Measurements from ENCODE around the gene BMP5.

BMP5 gene

DNA sequence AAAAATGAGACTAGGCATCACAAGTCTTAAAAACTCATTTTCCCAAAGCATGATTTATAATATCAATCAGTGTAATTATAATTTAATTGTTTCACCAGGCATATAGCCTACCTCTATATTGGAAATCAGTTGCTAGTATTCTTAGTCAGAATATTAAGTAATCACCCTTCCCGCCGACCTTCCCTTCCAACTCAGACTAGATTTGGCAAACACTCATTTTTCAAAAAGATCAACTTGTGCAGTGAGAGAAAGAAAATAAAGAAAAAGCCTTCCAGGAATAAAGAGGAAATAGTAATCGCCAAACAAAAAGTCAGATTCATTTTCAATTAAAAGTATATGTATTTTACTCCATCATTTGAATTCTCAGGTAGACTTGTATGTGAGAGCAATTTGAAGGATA lies 1.9 kb upstream of the BMP5 start:
- Histone ChIP-seq H3K9me3 (replicated peaks in 1 of 11) (no peaks in the 10 kb centered on the region), H3K4me1 (no peaks in the 10 kb centered on the region), H3K4me2 (no peak overlapping the region), H3K27me3 (no peaks in the 10 kb centered on the region), H3K9ac (no peak overlapping the region), H3K36me3 (no peaks in the 10 kb centered on the region), H4K20me1 (no peaks in the 10 kb centered on the region), H3K27ac (no peak overlapping the region), H3K4me3 (no peak overlapping the region)
- no peak for TF ChIP-seq Cebpa-rat (IDR thresholded peaks at IDR 0.05)

- H3K27me3 ChIP-seq = no peaks in the 10 kb centered on the region
- H3K36me3 ChIP-seq = no peaks in the 10 kb centered on the region
- H3K9me3 ChIP-seq (replicated peaks in 1 of 11) = no peaks in the 10 kb centered on the region
- no peak overlapping the region for H3K9ac ChIP-seq
- no peaks in the 10 kb centered on the region for H4K20me1 ChIP-seq
- no peak for TF ChIP-seq Cebpa-rat (IDR thresholded peaks at IDR 0.05)
- no peak overlapping the region for H3K4me2 ChIP-seq
- no peaks in the 10 kb centered on the region for H3K4me1 ChIP-seq
- no peak overlapping the region for H3K4me3 ChIP-seq
- H3K27ac ChIP-seq = no peak overlapping the region
These were observed 1.1 kb downstream of the BMP5 start for GRCh38 chr6:55874316-55874715.

DNA sequence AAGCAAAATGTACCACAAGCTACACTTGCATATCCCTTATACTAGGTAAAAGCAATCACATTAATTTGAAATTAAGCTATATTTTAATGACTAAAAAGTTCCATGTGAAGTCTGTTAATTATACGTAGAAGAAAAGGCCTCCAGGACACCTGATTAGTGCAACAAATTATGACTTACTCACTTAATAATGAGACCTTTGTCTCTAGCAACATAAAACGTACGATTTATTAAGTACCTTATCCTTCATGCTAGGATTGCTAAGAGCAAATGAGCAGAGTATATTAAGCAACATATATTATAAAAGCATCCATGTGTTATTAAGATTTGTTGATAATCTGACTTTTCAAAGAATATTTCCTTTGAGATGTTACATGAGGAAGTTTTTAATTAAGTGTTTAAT lies 2.5 kb downstream of the BMP5 start:
- no peaks in the 10 kb centered on the region for H3K27me3 ChIP-seq
- no peak overlapping the region for H3K4me3 ChIP-seq
- H4K20me1 ChIP-seq = no peaks in the 10 kb centered on the region
- no peak overlapping the region for H3K9ac ChIP-seq
- no peaks in the 10 kb centered on the region for H3K4me1 ChIP-seq
- no peaks in the 10 kb centered on the region for H3K9me3 ChIP-seq (replicated peaks in 1 of 11)
- no peak for TF ChIP-seq Cebpa-rat (IDR thresholded peaks at IDR 0.05)
- no peak overlapping the region for H3K4me2 ChIP-seq
- no peak overlapping the region for H3K27ac ChIP-seq
- H3K36me3 ChIP-seq = no peaks in the 10 kb centered on the region

GRCh38 chr6:55870181-55870813 lies 5.1 kb downstream of the BMP5 start:
- Histone ChIP-seq H3K4me2 (no peak overlapping the region), H3K4me1 (no peaks in the 10 kb centered on the region), H3K9ac (no peak overlapping the region), H3K9me3 (replicated peaks in 1 of 11) (no peaks in the 10 kb centered on the region), H3K36me3 (no peaks in the 10 kb centered on the region), H4K20me1 (no peaks in the 10 kb centered on the region), H3K27me3 (no peaks in the 10 kb centered on the region), H3K27ac (no peak overlapping the region), H3K4me3 (no peak overlapping the region)
- no peak for TF ChIP-seq Cebpa-rat (IDR thresholded peaks at IDR 0.05)

DNA sequence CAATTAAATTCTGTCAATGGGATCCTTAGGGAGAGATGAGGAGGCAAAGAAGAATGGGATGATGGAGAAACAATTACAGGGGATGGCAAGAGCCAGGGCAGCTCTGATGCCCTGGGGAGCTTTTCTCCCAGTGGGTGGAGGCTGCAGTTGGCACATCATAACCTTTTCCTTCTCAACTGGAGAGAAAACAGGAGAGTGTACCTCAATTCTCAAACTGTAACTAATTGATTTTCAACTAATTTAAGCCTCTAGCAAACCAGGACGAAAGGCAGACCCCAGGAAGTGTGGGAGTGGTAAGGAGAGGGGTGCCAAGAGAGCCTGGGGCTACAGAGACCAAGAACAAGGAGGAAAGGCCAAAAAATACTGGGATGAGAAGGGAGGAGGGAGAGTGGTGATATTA lies 5.7 kb downstream of the BMP5 start:
- Histone ChIP-seq H3K4me1 (no peaks in the 10 kb centered on the region), H3K36me3 (no peaks in the 10 kb centered on the region), H3K9ac (no peak overlapping the region), H3K9me3 (replicated peaks in 1 of 11) (no peaks in the 10 kb centered on the region), H3K27ac (no peak overlapping the region), H3K4me3 (no peak overlapping the region), H3K27me3 (no peaks in the 10 kb centered on the region), H3K4me2 (no peak overlapping the region), H4K20me1 (no peaks in the 10 kb centered on the region)
- TF ChIP-seq Cebpa-rat (IDR thresholded peaks at IDR 0.05) = no peak

DNA sequence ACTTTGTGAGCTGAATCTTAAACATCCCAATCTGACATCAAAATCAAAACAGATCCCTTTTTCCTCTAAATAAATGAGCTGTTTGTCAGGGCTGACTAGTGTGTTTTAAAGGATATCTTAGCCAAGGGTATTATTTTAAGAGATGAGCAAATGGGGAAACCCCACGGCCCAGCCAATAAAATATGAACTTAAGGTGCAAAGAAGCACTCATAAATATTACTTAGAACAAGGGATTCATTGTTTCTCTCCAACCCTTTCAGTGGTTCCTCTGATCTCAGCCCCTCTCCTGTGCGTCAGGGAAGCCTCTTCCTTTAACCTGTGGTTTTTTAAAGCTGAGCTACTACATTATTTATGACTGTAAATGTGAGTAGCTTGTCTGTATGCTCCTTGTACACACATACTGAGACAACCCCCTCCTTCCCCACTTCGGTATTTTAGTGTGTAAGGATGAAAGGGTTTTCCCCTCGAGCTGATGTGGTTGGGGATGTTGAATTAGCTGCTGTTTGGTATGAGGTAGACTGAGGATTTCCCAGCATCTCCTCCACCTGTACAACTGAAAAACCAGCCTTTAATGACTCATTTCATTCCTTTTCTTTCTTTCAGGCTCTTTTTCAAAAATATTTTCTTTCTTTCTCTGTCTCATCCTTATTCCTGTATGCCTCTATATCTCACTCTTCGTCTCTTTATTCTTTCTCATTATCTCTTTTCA lies 6.5 kb downstream of the BMP5 start:
- Histone ChIP-seq H3K4me3 (no peak overlapping the region), H3K27me3 (no peaks in the 10 kb centered on the region), H3K4me2 (no peak overlapping the region), H4K20me1 (no peaks in the 10 kb centered on the region), H3K36me3 (no peaks in the 10 kb centered on the region), H3K9me3 (replicated peaks in 1 of 11) (no peaks in the 10 kb centered on the region), H3K9ac (no peak overlapping the region), H3K27ac (no peak overlapping the region), H3K4me1 (no peaks in the 10 kb centered on the region)
- TF ChIP-seq Cebpa-rat (IDR thresholded peaks at IDR 0.05) = no peak

GRCh38 chr6:55868176-55868575 lies 7.2 kb downstream of the BMP5 start:
- no peak overlapping the region for H3K9ac ChIP-seq
- no peak for TF ChIP-seq Cebpa-rat (IDR thresholded peaks at IDR 0.05)
- H3K9me3 ChIP-seq (replicated peaks in 1 of 11) = no peaks in the 10 kb centered on the region
- no peaks in the 10 kb centered on the region for H4K20me1 ChIP-seq
- H3K4me3 ChIP-seq = no peak overlapping the region
- H3K27ac ChIP-seq = no peak overlapping the region
- H3K36me3 ChIP-seq = no peaks in the 10 kb centered on the region
- no peak overlapping the region for H3K4me2 ChIP-seq
- no peaks in the 10 kb centered on the region for H3K4me1 ChIP-seq
- no peaks in the 10 kb centered on the region for H3K27me3 ChIP-seq

DNA sequence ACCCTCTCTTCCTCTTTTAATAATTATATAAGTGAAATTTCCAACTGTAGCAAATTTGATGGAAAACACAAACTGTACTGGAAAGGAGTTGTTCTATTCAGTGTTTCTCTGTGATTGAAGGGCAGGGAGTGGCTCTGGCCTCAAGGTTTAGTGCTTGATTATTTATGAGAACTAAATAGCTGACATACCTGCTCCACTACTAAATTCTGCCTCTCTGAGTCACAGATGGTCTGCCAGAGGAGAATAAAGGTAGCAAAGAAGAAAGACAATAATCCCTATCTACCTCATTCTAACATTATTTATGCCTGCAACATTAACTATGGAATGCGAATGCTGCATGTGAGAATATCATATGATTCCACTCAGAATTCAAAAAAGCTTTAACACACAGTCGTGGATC lies 9.3 kb downstream of the BMP5 start:
- no peak overlapping the region for H3K27ac ChIP-seq
- no peaks in the 10 kb centered on the region for H3K36me3 ChIP-seq
- H4K20me1 ChIP-seq = no peaks in the 10 kb centered on the region
- no peaks in the 10 kb centered on the region for H3K27me3 ChIP-seq
- no peaks in the 10 kb centered on the region for H3K4me1 ChIP-seq
- no peak overlapping the region for H3K9ac ChIP-seq
- H3K9me3 ChIP-seq (replicated peaks in 1 of 11) = no peaks in the 10 kb centered on the region
- no peak overlapping the region for H3K4me2 ChIP-seq
- H3K4me3 ChIP-seq = no peak overlapping the region
- TF ChIP-seq Cebpa-rat (IDR thresholded peaks at IDR 0.05) = no peak

DNA sequence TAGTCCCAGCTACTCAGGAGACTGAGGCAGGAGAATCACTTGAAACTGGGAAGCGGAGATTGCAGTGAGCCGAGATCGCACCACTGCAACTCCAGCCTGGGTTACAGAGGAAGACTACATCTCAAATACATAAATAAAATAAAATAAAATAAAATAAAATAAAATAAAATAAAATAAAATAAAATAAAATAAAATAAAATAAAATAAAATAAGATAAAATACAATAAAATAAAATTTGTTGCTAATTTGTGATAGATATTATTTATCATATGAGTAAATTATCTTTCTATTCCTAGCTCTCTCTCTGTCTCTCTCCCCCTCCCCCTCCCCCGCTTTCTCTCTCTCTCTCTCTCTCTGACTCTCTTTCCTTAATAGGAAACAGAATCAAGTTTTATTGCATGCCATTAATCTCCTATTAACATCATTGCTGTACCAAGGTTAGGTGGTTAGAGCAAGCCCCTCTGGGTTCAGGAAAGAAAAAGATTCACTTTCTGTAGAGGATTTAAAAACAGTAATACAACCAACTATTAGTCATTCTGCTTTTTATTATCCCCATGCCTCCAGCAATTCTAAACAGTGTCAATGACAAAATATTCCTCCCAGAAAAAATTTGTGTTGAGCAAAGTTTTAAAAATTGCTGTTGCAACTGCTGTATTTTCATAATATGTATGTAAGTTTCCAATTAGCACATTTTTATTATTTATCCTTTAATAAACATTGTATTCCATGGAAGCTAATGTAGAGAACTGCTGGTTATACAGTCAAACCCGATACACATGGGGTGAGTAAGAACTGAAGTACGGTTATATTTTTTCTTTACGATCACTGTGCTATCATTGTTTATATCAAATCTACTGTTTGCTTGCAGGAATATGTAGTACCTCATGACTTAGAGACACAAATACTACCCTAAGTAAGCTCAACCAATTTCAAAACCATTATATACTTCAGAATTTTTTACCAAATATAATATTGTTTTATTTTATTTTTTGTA lies 22.1 kb downstream of the BMP5 start:
- H3K27ac ChIP-seq = no peak overlapping the region
- no peaks in the 10 kb centered on the region for H4K20me1 ChIP-seq
- H3K4me1 ChIP-seq = no peaks in the 10 kb centered on the region
- no peaks in the 10 kb centered on the region for H3K9me3 ChIP-seq (replicated peaks in 1 of 11)
- H3K36me3 ChIP-seq = no peaks in the 10 kb centered on the region
- no peak overlapping the region for H3K4me2 ChIP-seq
- TF ChIP-seq Cebpa-rat (IDR thresholded peaks at IDR 0.05) = no peak
- no peak overlapping the region for H3K9ac ChIP-seq
- H3K4me3 ChIP-seq = no peak overlapping the region
- no peaks in the 10 kb centered on the region for H3K27me3 ChIP-seq

Data from BLaER1 treated with 17β-estradiol and CSF1 and Interleukin-3, amounts not matched to agents 10 nM and 100 nM (cell line).